GM12891 (cell line): ENCODE measurements around the gene NR6A1.
A peak's percentile ranks its signal among the peaks of the same experiment; 100 is the strongest.
"Not testable (repeated sequence)": the region's sequence is repeated elsewhere in the genome, so short reads cannot be mapped to it uniquely, and the experiment has no call there.

Experiments used
- DNase-seq: peaks from one replicate; pipeline ENCODE4 v3.0.0; 2011; ENCODE audit warnings: low spot score; ENCODE audit not compliant: insufficient read length
- FAIRE-seq: peaks from 2 replicates; lab custom pipeline; 2011; peaks lifted over from hg19 to GRCh38; lab: Jason Lieb, UNC
- PAX5 ChIP-seq: IDR thresholded peaks from 2 replicates; pipeline ENCODE4 v1.6.1; 2011; ENCODE audit warnings: low read length, moderate library complexity, mild to moderate bottlenecking; ENCODE audit not compliant: insufficient read depth, severe bottlenecking
- POLR2A ChIP-seq: IDR thresholded peaks from 2 replicates; pipeline ENCODE4 v1.6.1; 2011; ENCODE audit warnings: low read depth, low read length, control low read depth
- POLR2AphosphoS5 ChIP-seq: IDR thresholded peaks from 2 replicates; pipeline ENCODE4 v1.6.1; 2011; ENCODE audit warnings: low read depth, low read length, control low read depth
- POU2F2 ChIP-seq: IDR thresholded peaks from 2 replicates; pipeline ENCODE4 v1.6.1; 2011; ENCODE audit warnings: low read depth, mild to moderate bottlenecking, control low read depth, low read length, moderate library complexity
- SPI1 ChIP-seq: IDR thresholded peaks from 2 replicates; pipeline ENCODE4 v1.6.1; 2011; ENCODE audit warnings: low read depth, low read length, control low read depth
- TAF1 ChIP-seq: IDR thresholded peaks from 2 replicates; pipeline ENCODE4 v1.6.1; 2011; ENCODE audit warnings: low read depth, low read length, control low read depth

The NR6A1 gene

GRCh38 chr9:124623966-124624734 lies 147.0 kb downstream of the NR6A1 start:
- FAIRE-seq (no peak), DNase-seq (no peak)
- TF ChIP-seq POU2F2 (no peak), SPI1 (no peak), POLR2A (no peak), PAX5 (no peak), TAF1 (no peak), POLR2AphosphoS5 (no peak)

- TF ChIP-seq POLR2A, result no peak
- TF ChIP-seq POU2F2, result no peak
- no peak for TF ChIP-seq PAX5
- no peak for TF ChIP-seq SPI1
- TF ChIP-seq POLR2AphosphoS5, result no peak
- TF ChIP-seq TAF1, result no peak
- no peak for FAIRE-seq
These were observed 148.2 kb downstream of the NR6A1 start for GRCh38 chr9:124622882-124623281.

GRCh38 chr9:124621371-124622328 lies 149.5 kb downstream of the NR6A1 start:
- FAIRE-seq (peak; percentile 92), DNase-seq (no peak)
- TF ChIP-seq POLR2A (no peak), SPI1 (0 out of 2 replicates have a peak, but pooled peaks have one; percentile 11), TAF1 (no peak)

More at GRCh38 chr9:124622882-124623281, 148.2 kb downstream of the NR6A1 start:
- DNase-seq, result no peak

GRCh38 chr9:124618476-124618875 lies 152.6 kb downstream of the NR6A1 start:
- no peak for FAIRE-seq
- TF ChIP-seq POLR2AphosphoS5, result no peak
- TF ChIP-seq TAF1, result no peak
- no peak for TF ChIP-seq SPI1
- no peak for TF ChIP-seq PAX5
- TF ChIP-seq POLR2A, result no peak
- no peak for TF ChIP-seq POU2F2
- DNase-seq, result no peak

- TF ChIP-seq POU2F2 (0 out of 2 replicates have a peak, but pooled peaks have one; percentile 51), SPI1 (no peak)
- FAIRE-seq, result peak; percentile 89
- peak; percentile 38 for DNase-seq
These were observed 153.5 kb downstream of the NR6A1 start for GRCh38 chr9:124617477-124618141.

GRCh38 chr9:124616961-124617360 lies 154.2 kb downstream of the NR6A1 start:
- TF ChIP-seq POLR2A (no peak), TAF1 (no peak), PAX5 (no peak), POLR2AphosphoS5 (no peak), SPI1 (no peak), POU2F2 (no peak)
- FAIRE-seq (no peak), DNase-seq (no peak)

- not testable (repeated sequence) for FAIRE-seq, DNase-seq
These were observed 155.3 kb downstream of the NR6A1 start for GRCh38 chr9:124615840-124616239.

GRCh38 chr9:124615100-124615742 lies 155.9 kb downstream of the NR6A1 start:
- FAIRE-seq (no peak), DNase-seq (no peak)
- TF ChIP-seq PAX5 (no peak), POU2F2 (no peak), POLR2AphosphoS5 (no peak), TAF1 (no peak), POLR2A (no peak), SPI1 (no peak)

GRCh38 chr9:124613849-124614248 lies 157.3 kb downstream of the NR6A1 start:
- TF ChIP-seq TAF1, result no peak
- peak; percentile 43; the same call in 1 of the 2 replicates for TF ChIP-seq SPI1
- DNase-seq, result no peak
- no peak for FAIRE-seq

- no peak for FAIRE-seq
- no peak for DNase-seq
- no peak for TF ChIP-seq PAX5
- TF ChIP-seq POU2F2, result no peak
- no peak for TF ChIP-seq SPI1
- TF ChIP-seq POLR2AphosphoS5, result no peak
- no peak for TF ChIP-seq POLR2A
- TF ChIP-seq TAF1, result no peak
These were observed 160.0 kb downstream of the NR6A1 start for GRCh38 chr9:124611106-124611505.
